Nephron (organoid): ENCODE results near the gene METTL4.

Experiments used
- H3K27ac Mint-ChIP-seq, 3 experiments: 2 replicates each; pipeline ENCODE4 v1.8.0; 2020; ENCODE audit warnings: mixed read lengths in 3 of 3, mild to moderate bottlenecking in 2 of 3, moderate library complexity in 1 of 3
- H3K27me3 Mint-ChIP-seq: 2 replicates; pipeline ENCODE4 v1.8.0; 2021; ENCODE audit warnings: low read depth, mild to moderate bottlenecking, moderate library complexity, mixed read lengths
- H3K36me3 Mint-ChIP-seq: 2 replicates; pipeline ENCODE4 v1.8.0; 2020; ENCODE audit warnings: low read depth, mixed read lengths
- H3K4me1 Mint-ChIP-seq: 2 replicates; pipeline ENCODE4 v1.8.0; 2020; ENCODE audit warnings: mixed read lengths
- H3K4me3 Mint-ChIP-seq, 3 experiments: 2 replicates each; pipeline ENCODE4 v1.8.0; 2020; ENCODE audit warnings: mild to moderate bottlenecking in 3 of 3, mixed read lengths in 3 of 3, moderate library complexity in 2 of 3
- H3K9me3 Mint-ChIP-seq: 2 replicates; pipeline ENCODE4 v1.8.0; 2020; ENCODE audit warnings: mixed read lengths
- CTCF ChIP-seq, 3 experiments: fragments of 200-600 bp; sonication (generic); IDR thresholded peaks; one replicate each; pipeline ENCODE4 v1.5.0; 2021; ENCODE audit warnings: antibody characterized with exemption in 3 of 3; ENCODE audit not compliant: unreplicated experiment in 3 of 3

The METTL4 gene

DNA sequence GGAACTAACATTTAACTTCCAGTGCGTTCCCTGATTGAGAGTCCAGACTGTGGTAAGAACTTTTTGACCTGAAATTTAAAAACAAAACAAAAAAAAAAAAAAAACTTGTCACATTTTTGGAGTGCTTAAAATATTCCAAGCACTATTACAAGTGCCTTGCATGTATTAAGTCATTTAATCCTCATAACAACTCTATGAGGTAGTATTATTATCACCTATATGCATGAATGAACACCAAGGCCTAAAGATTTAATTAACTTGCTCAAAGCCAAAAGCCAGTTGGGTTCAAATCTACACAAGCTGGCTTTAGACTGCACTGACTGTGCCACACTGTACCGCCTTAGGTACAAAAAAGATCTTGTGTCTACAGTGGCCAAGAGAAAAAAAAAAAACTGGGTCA, 35.2 kb downstream of the METTL4 start:
- Mint-ChIP-seq H3K36me3 (peaks cover 35% of the 10 kb centered on the region), H3K4me1 (peaks cover 11% of the 10 kb centered on the region), H3K27ac (no peak overlapping the region), H3K4me3 (no peak overlapping the region), H3K9me3 (peaks cover 16% of the 10 kb centered on the region), H3K27me3 (no peaks in the 10 kb centered on the region)
- no peak for TF ChIP-seq CTCF (IDR thresholded peaks at IDR 0.05; ENCODE audit: unreplicated experiment in 3 of 3)

DNA sequence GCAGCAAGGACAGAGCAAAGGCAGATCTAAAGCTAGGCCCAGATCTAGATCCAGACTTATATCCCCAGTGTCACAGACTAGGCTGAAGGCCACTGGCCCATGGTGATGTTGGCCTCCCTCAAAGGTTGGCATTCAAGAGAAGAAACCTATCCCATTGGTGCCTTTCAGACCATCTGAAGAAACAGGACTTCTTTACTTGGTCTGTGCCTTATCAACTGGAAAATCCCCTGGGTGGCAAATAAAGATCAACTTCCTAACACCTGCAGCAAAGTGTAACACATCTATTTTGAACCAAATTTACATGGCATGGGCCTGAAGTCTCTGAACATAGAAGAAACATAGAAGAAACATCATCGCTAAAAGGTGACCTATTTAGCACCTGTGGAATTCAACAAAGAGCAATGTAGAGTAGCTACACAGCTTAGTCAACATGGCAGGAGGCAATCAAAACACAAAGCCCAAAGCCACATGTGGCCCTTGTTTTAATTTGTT, 35.8 kb downstream of the METTL4 start:
- Mint-ChIP-seq H3K4me1 (peaks cover 11% of the 10 kb centered on the region), H3K4me3 (no peak overlapping the region), H3K27ac (no peak overlapping the region), H3K36me3 (peaks cover 40% of the 10 kb centered on the region), H3K9me3 (peaks cover 16% of the 10 kb centered on the region), H3K27me3 (no peaks in the 10 kb centered on the region)
- no peak for TF ChIP-seq CTCF (IDR thresholded peaks at IDR 0.05; ENCODE audit: unreplicated experiment in 3 of 3)

- TF ChIP-seq CTCF (IDR thresholded peaks at IDR 0.05; ENCODE audit: unreplicated experiment in 3 of 3) = no peak
- peaks cover 16% of the 10 kb centered on the region for H3K9me3 Mint-ChIP-seq
- no peaks in the 10 kb centered on the region for H3K27me3 Mint-ChIP-seq
- peaks cover 43% of the 10 kb centered on the region for H3K36me3 Mint-ChIP-seq
- peaks cover 8% of the 10 kb centered on the region for H3K4me1 Mint-ChIP-seq
- H3K4me3 Mint-ChIP-seq = no peak overlapping the region
- H3K27ac Mint-ChIP-seq = no peak overlapping the region
Observed at GRCh38 chr18:2534906-2535305, 36.4 kb downstream of the METTL4 start.

GRCh38 chr18:2532797-2533196, 38.5 kb downstream of the METTL4 start:
- Mint-ChIP-seq H3K36me3 (peaks cover 43% of the 10 kb centered on the region), H3K27me3 (no peaks in the 10 kb centered on the region), H3K4me3 (no peak overlapping the region), H3K27ac (no peak overlapping the region), H3K9me3 (peaks cover 16% of the 10 kb centered on the region), H3K4me1 (peaks cover 4% of the 10 kb centered on the region)
- TF ChIP-seq CTCF (IDR thresholded peaks at IDR 0.05; ENCODE audit: unreplicated experiment in 3 of 3) = no peak

DNA sequence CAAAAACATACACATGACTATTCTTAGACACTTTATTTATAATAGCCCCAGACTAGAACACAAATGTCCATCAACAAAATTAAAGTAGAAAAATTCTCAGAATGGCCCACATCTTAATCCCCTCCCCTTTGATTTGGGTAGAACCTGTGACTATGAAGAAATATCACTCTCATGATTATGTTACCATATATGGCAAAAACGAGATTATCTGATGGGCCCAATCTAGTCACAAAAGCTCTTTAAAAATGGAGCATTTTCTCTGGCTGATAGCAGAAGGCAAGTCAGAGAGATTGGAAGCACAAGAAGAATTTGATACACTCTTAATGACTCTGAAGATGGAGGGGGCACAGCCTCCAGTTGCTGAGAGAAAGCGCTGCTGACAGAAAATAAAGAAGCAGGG, 39.6 kb downstream of the METTL4 start:
- Mint-ChIP-seq H3K27me3 (no peaks in the 10 kb centered on the region), H3K9me3 (peaks cover 16% of the 10 kb centered on the region), H3K4me1 (no peaks in the 10 kb centered on the region), H3K4me3 (no peak overlapping the region), H3K36me3 (peaks cover 43% of the 10 kb centered on the region), H3K27ac (no peak overlapping the region)
- TF ChIP-seq CTCF (IDR thresholded peaks at IDR 0.05; ENCODE audit: unreplicated experiment in 3 of 3) = no peak

DNA sequence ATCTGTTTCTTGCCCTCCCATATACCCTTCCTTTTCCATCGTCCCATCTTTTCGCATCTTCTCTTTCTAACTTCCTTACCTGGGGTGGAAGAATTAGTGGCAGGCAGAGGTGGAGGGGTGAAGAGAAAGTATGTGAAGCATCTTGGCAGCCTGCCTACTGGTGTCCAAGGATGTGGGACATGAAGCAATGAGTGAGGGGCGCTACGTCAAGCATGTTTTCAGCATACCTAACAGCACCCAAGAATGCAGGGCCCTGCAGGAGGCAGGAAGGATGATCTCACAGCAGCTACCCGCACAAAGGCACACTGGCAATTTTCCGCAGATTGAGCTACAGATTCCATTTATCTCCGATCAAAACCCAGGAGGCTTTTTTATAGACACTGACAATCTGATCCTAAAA, 42.2 kb downstream of the METTL4 start:
- Mint-ChIP-seq H3K4me3 (no peak overlapping the region), H3K27ac (no peak overlapping the region), H3K4me1 (no peaks in the 10 kb centered on the region), H3K36me3 (peaks cover 22% of the 10 kb centered on the region), H3K27me3 (no peaks in the 10 kb centered on the region), H3K9me3 (peaks cover 14% of the 10 kb centered on the region)
- no peak for TF ChIP-seq CTCF (IDR thresholded peaks at IDR 0.05; ENCODE audit: unreplicated experiment in 3 of 3)
